ENCODE data around the gene LRRC38.

Gene LRRC38

DNA sequence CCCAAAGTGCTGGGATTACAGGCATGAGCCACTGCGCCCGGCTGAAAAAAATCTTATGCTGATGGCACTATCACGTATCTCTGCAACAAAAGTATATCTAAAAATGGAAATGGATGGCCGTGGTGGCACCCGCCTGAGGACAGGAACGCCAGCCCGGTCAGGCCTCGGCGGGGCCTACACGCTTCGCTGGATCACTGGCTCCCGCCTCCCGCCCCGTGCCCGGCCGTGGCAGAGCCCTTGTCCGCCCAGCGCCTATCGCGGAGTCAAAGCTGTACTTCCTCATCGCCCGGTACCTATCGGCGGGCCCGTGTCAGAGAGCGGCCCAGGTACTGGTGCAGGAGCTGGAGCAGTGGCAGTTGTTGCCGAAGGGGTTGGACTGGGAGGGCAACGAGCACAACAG is 41.0 kb upstream of the LRRC38 start:
- CTCF ChIA-PET = no interaction called here
- TF ChIP-seq ZNF600 (tag by site-specific recombination; IDR thresholded peaks at IDR 0.05) (no peak), GLI4 (tag by site-specific recombination; IDR thresholded peaks at IDR 0.05) (no peak), KLF16 (tag by site-specific recombination; IDR thresholded peaks at IDR 0.05) (no peak), ZNF223 (tag by site-specific recombination; IDR thresholded peaks at IDR 0.05) (no peak), ZBTB44 (tag by site-specific recombination; IDR thresholded peaks at IDR 0.05) (no peak), ZNF354C (tag by site-specific recombination; IDR thresholded peaks at IDR 0.05; ENCODE audit: borderline replicate concordance, low read depth) (no peak), SETDB1 (IDR thresholded peaks at IDR 0.05; ENCODE audit: insufficient read length, low read length) (no peak), ZNF26 (tag by site-specific recombination; IDR thresholded peaks at IDR 0.05) (no peak)
- H3K9me3 ChIP-seq (ENCODE audit: control insufficient read depth, insufficient read depth, low read depth, low read length) = no peaks in the 10 kb centered on the region
- no peak overlapping the region for H3K27ac ChIP-seq (ENCODE audit: extremely low read depth, low read depth, low read length)
- no peak overlapping the region for H3K4me3 ChIP-seq (ENCODE audit: low read depth, low read length)
- H3K4me1 ChIP-seq (ENCODE audit: control insufficient read depth, insufficient read depth, low read length) = 0 out of 2 replicates have a peak, but pooled peaks cover 2% of the 10 kb centered on the region
- no peaks in the 10 kb centered on the region for H3K36me3 ChIP-seq (ENCODE audit: control insufficient read depth in 2 of 2, insufficient read depth in 1 of 2, low read length in 2 of 2)
- POLR2A ChIA-PET = no interaction called here

DNA sequence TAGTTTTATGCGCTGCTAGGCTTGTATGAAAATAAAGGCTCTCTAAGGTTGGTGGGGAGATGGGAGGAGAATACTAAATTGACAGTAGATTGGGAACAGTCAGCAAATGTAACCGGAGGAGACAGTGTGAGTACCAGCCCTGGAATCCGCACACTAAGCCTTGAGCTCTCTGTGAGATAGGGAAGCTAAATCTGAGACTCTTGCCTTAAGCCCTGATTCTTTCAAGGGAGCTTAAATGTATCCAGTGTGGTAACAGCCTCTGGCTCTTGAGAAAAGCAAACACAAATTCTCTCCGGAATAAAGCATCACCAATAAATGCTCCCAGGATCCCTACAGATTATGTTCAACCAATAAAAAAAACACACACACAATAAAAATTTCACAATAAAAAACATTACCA is 36.9 kb upstream of the LRRC38 start:
- Histone ChIP-seq H3K36me3 (ENCODE audit: control insufficient read depth in 2 of 2, insufficient read depth in 1 of 2, low read length in 2 of 2) (no peaks in the 10 kb centered on the region), H3K9me3 (ENCODE audit: control insufficient read depth, insufficient read depth, low read depth, low read length) (no peaks in the 10 kb centered on the region), H3K4me3 (ENCODE audit: low read depth, low read length) (no peak overlapping the region), H3K4me1 (ENCODE audit: control insufficient read depth, insufficient read depth, low read length) (0 out of 2 replicates have a peak, but pooled peaks cover 2% of the 10 kb centered on the region), H3K27ac (ENCODE audit: extremely low read depth, low read depth, low read length) (no peak overlapping the region)
- CTCF ChIA-PET = interaction anchor here (0.6 kb wide), 1 partner anchor 10 kb away, joined by 4 read pairs; no protein-coding TSS in a partner anchor
- POLR2A ChIA-PET = no interaction called here
- no peak for TF ChIP-seq CTCF (tag by site-specific recombination; IDR thresholded peaks at IDR 0.05)
- no peak for TF ChIP-seq ZNF514 (tag by site-specific recombination; IDR thresholded peaks at IDR 0.05)
- no peak for TF ChIP-seq ZNF555 (tag by site-specific recombination; conservative IDR thresholded peaks at IDR 0.05)
- TF ChIP-seq ZNF391 (tag by site-specific recombination; IDR thresholded peaks at IDR 0.05; ENCODE audit: borderline replicate concordance, low read depth) = no peak
- TF ChIP-seq ZNF530 (tag by site-specific recombination; IDR thresholded peaks at IDR 0.05; ENCODE audit: low read depth) = no peak
- TF ChIP-seq ZNF449 (tag by site-specific recombination; IDR thresholded peaks at IDR 0.05) = no peak
- no peak for TF ChIP-seq HOXC10 (CRISPR knock-in tag; IDR thresholded peaks at IDR 0.05)
- no peak for TF ChIP-seq ZNF280C (tag by site-specific recombination; IDR thresholded peaks at IDR 0.05)
- no peak for TF ChIP-seq TSHZ1 (tag by site-specific recombination; IDR thresholded peaks at IDR 0.05; ENCODE audit: borderline replicate concordance)
- peak; percentile 29; the same call in 1 of the 2 replicates for TF ChIP-seq ZNF341 (tag by site-specific recombination; IDR thresholded peaks at IDR 0.05; ENCODE audit: low read depth)
- peak; percentile 65; the same call in 1 of the 2 replicates for TF ChIP-seq TRIM28 (IDR thresholded peaks at IDR 0.05; ENCODE audit: borderline replicate concordance, low read length)
- TF ChIP-seq AEBP2 (tag by site-specific recombination; IDR thresholded peaks at IDR 0.05; ENCODE audit: borderline replicate concordance) = no peak
- no peak for TF ChIP-seq ZNF677 (tag by site-specific recombination; IDR thresholded peaks at IDR 0.05)

Data from HEK293 (cell line).